GM21576 (cell line): ENCODE data around the gene ZNF678.
"Not testable (repeated sequence)": the region's sequence is repeated elsewhere in the genome, so short reads cannot be mapped to it uniquely, and the experiment has no call there.

Source experiments
- ATAC-seq: cut with Tn5 transposase; IDR thresholded peaks from one replicate; pipeline ENCODE4 v1.9.1; 2021; ENCODE audit warnings: mild to moderate bottlenecking, moderate library complexity; ENCODE audit not compliant: unreplicated experiment

The ZNF678 gene

DNA sequence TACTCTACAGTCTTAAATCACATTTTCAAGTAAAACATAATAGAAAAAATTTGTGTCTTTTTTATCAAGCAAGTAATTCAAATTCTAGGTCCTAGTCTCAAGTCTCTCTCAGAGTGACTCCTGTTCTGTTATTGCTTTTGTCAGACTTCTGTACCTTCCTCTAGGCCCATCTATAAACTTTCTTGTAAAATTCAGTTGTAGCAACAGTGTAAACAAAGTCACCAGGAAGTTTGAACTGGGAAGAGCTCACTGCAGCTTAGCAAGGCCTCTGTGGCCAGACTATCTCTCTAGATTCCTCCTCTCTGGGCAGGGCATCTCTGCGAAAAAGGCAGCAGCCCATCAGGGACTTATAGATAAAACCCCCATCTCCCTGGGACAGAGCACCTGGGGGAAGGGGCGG, 13.5 kb upstream of the ZNF678 start:
- ATAC-seq, result no peak

DNA sequence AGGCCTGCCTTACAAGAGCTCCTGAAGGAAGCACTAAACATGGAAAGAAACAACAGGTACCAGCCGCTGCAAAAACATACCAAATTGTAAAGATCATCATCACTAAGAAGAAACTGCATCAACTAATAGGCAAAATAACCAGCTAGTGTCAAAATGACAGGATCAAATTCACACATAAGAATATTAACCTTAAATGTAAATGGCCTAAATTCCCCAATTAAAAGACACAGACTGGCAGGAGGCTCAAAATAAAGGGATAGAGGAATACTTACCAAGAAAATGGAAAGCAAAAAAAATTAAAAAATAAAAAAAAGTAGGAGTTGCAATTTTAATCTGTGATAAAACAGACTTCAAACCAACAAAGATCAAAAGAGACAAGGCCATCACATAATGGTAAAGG, 11.5 kb upstream of the ZNF678 start:
- ATAC-seq, result not testable (repeated sequence)

DNA sequence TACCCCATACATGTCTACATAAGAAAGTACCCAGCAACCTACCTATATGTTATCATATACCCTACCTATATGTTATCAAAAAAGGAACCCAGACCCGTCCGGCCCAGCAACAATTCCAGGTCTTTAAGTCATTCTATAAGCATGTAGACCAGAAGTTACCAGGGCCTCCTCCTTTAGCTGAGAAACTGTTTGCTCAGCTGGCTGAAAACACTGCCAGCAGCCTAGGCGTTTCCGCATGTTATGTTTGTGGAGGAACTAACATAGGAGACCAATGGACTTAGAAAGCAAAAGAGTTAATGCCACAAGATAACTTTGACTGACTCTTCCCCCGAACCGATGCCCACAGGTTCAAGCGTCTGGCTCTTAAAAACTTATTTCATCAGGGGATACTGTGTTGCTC, 7.1 kb upstream of the ZNF678 start:
- no peak for ATAC-seq

DNA sequence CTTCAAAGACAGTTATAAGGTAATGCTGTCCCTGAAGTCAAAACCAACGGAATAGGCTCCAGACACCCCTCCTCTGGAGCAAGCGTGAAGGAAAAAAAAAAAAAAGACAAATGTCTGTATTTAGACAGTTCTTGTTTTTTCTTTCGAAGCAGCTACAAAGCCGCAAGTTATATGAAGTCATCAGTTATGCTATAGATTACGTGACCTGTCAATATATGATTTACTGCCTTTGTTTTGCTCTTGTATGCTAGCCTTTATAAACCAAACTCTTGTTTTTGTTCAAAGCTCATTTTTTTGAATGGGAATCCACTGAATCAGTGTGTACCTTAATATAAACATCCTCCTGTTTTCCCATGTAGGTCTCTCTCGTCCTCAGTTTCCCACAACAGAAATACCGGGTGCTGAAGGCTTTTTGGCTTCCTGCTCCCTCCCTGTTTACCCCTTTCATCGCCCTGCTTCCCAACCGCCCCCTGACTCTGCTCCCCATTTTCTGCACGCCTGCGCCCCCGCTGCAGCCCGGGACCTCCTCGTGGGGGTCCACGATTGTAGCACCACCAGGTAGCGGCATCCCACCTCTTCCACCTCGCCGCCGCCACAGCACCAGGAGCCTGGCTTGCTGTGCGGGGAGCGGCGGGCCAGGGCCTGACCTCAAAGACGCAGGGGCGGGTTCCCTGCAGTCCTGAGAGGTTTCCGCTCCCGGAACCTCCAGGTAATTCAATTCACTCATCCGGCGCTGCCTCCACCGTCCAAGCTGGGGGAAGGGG, 5.2 kb upstream of the ZNF678 start:
- no peak for ATAC-seq

DNA sequence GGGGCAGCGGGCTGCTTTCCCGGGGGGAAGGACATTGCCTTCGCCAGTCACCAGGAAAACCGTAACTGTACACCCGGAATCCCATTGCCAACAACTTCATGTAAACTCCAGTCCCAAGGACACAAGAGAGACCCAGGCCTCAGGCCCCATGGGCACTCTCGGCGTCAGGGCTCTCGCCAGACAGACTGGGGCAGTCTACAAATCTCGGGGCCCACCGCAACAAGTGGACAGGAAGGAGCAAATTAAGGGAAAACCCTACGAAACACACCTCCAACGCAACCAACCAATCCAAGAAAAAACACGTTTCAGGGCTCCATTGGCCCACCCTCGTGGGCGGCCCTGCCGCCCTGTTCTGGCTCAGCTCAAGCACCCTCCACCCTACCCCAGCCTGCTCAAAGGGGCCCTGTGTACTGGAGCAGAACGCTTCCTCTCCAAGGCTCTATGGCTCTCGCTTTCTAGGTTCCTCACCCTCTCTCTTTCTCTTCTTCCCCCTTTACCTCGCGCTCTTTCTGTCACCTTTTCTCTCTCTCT, 4.6 kb upstream of the ZNF678 start:
- ATAC-seq, result no peak

DNA sequence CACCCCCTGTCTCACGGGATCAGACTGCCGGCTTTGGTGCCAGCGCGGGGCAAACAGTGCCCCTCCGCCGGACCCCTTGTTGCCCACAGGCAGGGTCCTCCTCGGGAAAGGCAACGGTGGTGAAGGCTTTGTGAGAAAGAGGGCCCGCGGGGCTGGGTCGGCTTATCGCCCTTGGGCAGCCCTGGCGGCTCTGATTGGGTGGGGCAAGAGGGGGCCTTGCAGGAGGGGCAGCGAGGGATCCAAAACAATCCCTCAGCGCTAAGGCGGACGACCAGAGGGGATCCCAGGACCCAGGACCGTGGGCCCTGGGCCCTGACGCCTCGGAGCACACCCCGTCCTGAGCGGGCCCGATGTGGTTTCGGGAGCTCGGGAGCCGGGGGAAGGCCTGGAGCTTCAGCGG, 3.9 kb upstream of the ZNF678 start:
- no peak for ATAC-seq

DNA sequence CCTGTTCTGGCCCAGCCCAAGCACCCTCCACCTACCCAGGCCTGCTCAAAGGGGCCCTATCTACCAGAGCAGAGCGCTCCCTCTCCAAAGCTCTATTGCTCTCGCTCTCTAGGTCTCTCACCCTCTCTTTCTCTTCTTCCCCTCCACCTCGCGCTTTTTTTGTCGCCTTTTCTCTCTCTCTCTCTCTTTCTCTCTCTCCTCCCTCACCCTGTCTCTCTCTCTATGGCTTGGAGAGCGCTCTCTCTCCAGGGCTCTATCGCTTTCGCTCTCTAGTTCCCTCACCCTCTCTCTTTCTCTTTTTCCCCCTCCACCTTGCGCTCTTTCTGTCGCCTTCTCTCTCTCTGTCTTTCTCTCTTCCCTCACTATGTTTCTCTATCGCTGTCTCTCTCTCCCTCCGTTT, 3.4 kb upstream of the ZNF678 start:
- ATAC-seq, result no peak

DNA sequence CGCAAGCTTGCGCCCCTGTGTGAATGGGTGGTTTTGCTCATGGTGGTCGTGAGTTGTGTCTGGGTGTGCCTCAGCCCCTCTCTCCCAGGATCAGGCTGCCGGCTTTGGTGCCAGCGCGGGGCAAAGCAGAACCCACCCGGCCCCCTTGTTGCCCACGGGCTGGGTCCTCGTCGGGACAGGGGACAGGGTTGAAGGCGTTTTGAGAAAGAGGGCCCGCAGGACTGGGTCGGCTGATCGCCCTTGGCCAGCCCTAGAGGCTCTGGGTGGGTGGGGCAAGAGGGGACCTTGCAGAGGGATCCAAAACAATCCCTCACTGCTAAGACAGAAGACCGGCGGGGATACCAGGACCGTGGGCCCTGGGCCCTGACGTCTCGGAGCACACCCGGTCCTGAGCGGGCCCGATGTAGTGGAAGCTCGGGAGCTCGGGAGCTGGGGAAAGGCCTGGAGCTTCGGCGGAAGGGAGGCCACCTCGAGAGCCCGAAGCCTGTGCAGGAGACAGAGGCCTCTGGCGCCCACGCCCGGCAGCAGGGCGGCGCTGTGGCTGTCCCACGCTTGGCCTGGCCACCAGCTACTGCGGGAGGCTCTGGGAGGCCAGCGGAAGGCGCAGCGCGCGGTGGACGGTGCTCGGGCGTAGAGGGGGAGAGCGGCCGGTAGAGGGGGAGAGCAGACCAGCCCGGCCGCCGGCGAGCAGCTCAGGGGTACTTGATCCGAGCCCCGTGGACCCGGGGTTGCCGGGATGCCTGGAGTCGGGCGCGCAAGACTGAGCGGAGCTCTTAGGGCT, 2.8 kb upstream of the ZNF678 start:
- ATAC-seq, result no peak

DNA sequence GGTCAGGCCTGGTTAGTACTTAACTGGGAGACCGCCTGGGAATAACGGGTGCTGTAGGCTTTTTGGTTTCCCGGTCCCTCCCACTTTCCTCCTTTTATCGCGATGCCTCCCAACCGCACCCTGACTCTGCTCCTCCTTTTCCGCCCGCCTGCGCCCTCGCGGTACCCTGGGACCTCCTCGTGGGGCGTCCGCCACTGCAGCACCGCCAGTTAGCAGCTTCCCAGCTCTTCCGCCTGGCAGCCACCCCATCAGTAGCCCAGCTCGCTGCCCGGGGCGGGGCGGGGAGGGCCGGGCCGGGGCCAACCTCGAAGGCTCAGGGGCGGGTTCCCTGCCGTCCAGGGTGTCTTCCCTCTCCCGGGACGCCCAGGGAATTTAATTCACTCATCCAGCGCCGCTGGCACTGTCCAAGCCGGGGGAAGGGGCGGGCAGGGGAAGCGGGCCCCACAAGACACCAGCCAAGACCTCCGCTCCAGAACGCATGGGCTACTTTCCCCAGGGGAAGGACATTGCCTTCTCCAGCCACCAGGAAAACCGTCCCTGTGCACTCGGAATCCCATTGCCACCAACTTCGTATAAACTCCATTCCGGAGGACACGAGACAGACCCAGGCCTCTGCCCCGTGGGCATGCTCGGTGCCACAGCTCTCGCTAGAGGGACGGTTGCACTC, 2.0 kb upstream of the ZNF678 start:
- ATAC-seq, result no peak

DNA sequence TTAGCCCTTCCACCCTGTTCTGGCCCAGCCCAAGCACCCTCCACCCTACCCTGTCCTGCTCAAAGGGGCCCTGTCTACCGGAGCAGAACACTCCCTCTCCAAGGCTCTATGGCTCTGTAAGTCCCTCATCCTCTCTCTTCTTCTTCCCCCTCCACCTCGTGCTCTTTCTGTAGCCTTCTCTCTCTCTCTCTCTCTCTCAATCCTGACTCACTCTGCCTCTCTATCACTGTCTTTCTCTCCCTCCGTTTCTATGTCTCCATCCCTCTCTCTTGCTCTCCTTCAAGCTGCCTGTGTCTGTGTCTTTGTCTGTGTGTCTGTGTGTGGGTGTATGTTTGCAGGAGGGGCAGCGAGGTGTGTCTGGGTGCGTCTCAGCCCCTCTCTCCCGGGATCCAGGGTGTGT, 1.3 kb upstream of the ZNF678 start:
- no peak for ATAC-seq

DNA sequence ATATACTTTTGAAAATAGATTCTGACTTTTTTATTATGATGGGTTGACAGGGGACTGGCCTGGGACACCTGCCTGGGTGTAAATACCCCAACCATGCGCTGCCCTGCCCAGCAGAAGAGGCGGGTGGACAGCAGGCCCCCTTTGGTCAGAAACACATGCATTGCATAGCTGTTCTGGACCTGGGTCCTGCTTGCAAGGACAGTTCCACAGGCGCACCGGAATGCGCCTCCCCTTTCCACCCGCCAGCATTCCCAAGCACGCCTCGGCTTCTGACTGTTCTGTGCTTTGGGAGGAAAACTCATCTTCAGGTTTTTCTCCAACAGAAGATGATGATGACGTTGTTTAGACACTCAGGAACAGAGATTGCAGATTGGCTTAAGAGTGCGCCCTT, 428 bp upstream of the ZNF678 start:
- no peak for ATAC-seq

DNA sequence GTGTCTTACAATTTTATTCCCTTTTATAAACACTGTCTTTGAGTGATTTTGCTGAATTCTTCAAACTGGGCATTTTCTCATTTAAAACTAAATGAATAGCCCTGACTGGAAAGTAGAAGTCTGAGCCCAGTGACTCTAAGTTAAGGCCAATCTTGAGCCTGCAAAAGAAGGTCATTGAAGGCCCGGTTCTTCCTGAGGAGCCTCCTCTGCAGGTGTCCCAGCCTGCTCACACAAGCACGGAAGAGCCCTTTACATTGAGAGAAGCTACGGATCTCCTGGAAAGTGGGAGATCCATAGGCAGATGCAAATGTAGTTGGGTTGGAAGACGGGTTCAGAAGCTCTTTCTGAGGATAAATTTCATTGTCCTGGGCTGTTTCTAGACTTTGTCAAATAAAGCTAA, 3.9 kb downstream of the ZNF678 start:
- no peak for ATAC-seq

DNA sequence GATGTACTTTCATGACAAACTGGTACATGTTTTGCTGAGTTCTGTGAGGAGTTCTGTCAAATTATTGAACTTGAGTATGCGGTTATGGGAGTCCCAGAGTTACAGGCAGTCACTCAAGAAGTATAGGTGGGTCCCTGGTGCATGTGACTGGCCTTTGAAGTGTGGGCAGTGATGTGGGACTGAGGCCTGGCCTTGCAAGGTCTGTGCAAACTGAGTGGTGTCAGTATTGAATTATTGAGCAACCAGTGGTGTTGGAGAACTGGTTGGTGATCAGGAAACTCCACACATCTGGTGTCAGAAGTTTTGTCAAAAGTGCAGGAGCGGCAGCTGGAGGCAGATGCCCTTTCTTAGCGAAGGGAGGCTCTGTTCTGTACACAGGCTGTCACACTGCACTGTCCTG, 5.2 kb downstream of the ZNF678 start:
- ATAC-seq, result no peak

DNA sequence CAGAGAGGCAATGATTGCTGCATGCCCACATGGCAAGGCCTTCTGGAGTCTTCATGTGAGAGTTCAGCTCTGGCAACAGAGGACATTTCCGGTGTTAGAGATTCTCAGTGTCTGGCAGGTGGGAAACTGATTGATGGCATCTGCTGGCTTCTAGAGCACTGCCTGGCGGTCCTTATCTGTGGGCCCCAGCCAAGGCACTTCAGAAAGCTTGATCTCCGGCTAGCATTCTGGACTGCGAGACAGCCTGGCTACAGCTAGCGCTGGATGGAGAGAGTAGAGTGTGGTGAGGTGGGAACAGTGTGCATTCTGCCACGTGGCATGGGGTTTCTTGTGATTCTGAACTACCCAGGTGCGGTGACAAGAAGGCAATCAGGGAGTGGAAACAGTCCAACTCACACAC, 9.4 kb downstream of the ZNF678 start:
- ATAC-seq, result no peak

DNA sequence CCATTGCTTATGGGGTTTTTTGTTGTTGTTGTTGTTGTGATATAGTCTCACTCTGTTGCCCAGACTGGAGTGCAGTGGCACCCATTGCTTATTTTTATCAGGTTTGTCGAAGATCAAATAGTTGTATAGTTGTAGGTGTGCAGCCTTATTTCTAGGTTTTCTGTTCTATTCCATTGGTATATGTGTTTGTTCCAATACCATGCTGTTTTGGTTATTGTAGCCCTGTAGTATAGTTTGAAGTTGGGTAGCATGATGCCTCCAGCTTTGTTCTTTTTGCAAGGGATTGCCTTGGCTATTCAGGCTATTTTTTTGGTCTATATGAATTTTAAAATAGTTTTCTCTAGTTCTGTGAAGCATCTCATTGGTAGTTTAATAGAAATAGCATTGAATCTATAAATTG, 11.6 kb downstream of the ZNF678 start:
- no peak for ATAC-seq

DNA sequence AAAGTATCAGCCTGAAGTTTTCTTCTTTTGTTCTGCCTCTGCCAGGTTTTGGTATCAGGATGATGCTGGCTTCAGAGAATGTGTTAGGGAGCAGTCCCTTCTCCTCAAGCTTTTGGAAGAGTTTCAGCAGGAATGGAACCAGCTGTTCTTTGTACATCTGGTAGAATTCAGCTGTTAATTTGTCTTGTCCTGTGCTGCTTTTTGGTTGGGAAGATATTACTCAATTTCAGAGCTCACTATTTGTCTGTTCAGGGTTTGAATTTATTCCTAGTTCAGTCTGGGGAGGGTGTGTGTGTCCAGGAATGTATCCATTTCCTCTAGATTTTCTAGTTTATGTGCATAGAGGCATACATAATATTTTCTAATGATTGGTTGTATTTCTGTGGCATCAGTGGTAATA, 12.8 kb downstream of the ZNF678 start:
- no peak for ATAC-seq

DNA sequence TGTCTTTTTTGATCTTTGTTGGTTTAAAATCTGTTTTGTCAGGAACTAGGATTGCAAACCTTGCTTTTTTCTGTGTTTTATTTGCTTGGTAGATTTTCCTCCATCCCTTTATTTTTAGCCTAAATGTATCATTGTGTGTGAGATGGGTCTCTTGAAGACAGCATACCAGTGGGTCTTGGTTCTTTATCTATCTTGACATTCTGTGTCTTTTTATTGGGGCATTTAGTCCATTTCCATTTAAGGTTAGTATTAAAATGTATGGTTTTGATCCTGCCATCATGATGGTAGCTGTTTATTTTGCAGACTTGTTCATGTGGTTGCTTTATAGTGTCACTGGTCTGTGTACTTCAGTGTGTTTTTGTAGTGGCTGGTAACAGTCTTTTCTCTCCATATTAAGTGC, 14.1 kb downstream of the ZNF678 start:
- no peak for ATAC-seq

DNA sequence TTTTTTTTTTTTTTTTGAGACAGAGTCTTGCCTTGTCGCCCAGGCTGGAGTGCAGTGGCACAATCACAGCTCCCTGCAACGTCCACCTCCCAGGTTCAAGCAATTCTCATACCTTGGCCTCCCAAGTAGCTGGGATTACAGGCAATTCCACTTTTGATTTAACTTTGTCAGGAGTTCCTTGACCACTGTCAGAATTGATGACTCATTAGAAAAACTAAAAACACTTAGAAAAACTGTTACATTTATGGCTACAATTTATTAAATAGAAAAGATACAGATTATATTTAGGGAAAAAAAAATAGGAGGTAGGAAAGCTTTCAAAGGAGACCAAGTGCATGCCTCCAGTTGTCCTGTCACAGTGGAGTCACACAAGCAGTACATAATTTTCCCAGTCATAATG, 20.0 kb downstream of the ZNF678 start:
- no peak for ATAC-seq

DNA sequence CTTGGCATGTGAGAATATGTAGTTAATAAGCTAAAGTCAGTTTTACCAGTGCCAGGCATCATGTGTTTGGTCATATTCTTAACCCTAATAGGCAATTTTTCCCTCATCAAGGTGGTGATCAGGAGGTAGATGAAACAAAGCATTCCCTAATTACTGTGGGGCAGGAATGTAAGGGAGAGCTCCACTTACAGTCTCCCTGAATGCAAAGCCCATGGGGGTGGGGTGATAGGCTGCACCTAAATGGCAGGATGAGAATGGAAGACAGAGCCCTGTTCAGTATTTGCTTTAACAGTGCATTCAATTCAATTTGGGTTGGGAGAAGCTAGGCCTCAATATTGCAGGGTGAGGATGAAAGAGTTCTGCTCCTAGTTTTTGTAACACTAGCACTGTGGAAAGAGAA, 23.4 kb downstream of the ZNF678 start:
- ATAC-seq, result no peak

DNA sequence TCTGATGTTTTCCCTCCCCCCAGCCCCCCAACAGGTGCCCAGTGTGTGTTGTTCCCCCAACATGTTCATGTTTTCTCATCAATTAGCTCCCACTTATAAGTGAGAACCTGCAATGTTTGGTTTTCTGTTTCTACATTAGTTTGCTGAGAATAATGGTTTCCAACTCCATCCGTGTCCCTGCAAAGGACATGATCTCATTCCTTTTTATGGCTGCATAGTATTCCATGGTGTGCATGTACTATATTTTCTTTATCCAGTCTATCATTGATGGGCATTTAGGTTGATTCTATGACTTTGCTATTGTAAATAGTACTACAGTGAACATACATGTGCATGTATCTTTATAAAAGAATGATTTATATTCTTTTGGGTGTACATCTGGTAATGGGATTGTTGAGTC, 24.6 kb downstream of the ZNF678 start:
- ATAC-seq, result no peak

DNA sequence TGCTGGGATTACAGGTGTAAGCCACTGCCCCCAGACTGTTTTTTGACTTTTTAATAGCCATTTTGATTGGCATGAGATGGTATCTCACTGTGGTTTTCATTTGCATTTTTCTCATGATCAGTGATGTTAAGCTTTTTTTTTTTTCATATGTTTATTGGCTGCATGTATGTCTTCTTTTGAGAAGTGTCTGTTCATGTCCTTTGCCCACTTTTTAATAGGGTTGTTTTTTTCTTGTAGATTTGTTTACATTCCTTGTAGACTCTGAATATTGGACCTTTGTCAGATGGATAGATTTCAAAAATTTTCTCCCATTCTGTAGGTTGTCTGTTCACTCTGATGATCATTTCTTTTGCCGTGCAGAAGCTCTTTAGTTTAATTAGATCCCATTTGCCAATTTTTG, 25.4 kb downstream of the ZNF678 start:
- ATAC-seq, result not testable (repeated sequence)

DNA sequence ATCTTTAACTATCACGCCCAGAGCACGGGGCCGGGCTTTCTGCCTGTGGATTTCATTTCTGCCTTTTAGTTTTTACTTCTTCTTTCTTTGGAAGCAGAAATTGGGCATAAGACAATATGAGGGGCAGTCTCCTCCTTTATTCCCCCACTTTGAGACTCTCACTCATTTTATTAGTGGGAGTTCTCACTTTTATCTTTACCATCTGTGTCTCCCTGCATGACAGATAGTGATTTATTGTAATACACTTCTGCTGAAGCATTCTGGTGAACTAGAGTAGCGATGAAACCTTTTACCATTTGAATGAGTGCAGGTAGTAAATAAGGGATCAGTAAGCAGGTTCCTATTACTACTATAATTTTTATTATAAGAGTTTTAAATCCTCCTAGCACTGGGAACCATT, 26.4 kb downstream of the ZNF678 start:
- not testable (repeated sequence) for ATAC-seq
